ENCODE measurements around the gene NDRG4.

NDRG4 gene

DNA sequence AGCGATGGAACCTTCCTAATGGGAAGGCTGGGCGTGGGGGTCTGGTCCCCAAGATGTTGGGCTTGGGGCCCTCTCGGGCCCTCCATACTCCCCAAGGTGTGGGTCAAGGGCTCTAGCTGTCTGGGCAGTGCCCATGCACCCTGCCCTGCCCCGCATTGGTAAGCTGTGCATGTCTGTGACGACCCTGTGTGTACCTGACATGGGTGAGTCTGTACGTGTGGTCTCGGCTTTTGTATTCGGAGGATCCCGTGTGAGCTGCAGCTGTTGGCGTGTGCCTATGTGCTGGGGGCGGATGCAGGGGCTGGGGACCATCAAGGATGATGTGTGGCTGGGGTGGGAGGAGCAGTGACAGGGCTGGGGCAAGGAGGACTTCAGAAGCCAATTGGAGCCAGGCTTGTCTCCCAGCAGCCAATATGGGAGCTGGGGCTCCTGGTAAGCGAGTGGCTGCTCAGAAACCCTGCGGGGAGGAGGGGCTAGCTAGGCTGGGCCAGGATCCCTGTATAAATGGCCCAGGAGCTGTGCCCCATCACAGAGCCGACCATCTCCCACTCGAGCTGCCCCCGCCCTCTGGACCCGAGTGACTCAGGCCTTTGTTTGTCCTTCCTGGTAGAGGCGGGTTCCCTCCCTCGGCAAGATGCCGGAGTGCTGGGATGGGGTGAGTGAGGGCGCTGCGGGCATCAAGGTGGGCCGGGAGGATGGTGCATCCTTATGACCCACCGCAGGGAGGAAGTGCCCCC is at the start of gene NDRG4:
TSS of gene NDRG4 (plus strand) at position 529 of the 737 bp plus-strand sequence. CDS start at position 635, 106 bp downstream.
- peak within 1 kb of the TSS; percentile 50 for H3K4me3 ChIP-seq (replicated peaks; ENCODE audit: low read depth, low read length)
- peak; percentile 73 for DNase-seq (ENCODE audit: extremely low read depth, low read depth)
- TF ChIP-seq CTCF (IDR thresholded peaks at IDR 0.05; ENCODE audit: low read depth, low read length, missing control alignments) = no peak

GRCh38 chr16:58450590-58450989 is 49.4 kb upstream of the NDRG4 start:
- no peak for DNase-seq (ENCODE audit: extremely low read depth, low read depth)
- no peak overlapping the region for H3K4me3 ChIP-seq (replicated peaks; ENCODE audit: low read depth, low read length)
- no peak for TF ChIP-seq CTCF (IDR thresholded peaks at IDR 0.05; ENCODE audit: low read depth, low read length, missing control alignments)

GRCh38 chr16:58451265-58451689 is 48.7 kb upstream of the NDRG4 start:
- no peak for DNase-seq (ENCODE audit: extremely low read depth, low read depth)
- no peak for TF ChIP-seq CTCF (IDR thresholded peaks at IDR 0.05; ENCODE audit: low read depth, low read length, missing control alignments)
- no peak overlapping the region for H3K4me3 ChIP-seq (replicated peaks; ENCODE audit: low read depth, low read length)

DNA sequence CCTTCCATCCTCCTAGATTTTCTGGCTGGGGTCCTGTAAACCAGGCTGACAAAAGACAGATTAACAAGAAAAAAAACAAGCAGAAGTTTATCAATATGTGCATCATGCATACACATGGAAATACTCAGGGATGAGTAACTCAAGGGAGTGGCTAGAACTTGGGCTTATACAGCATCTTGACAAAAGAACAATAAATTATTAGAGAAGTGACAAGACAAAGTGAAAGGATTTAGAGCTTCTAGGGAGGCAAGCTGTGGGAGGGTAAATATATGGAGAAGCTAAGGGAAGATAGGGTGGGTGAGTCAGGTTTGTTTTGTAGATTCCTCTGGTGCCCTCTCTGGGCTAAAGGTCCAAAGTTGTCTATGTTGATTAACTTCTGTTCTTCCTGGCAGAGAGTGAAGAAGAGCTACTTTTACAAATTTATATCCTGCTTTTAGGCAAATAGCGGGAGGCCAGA is 48.0 kb upstream of the NDRG4 start:
- no peak for TF ChIP-seq CTCF (IDR thresholded peaks at IDR 0.05; ENCODE audit: low read depth, low read length, missing control alignments)
- no peak overlapping the region for H3K4me3 ChIP-seq (replicated peaks; ENCODE audit: low read depth, low read length)
- peak; percentile 42 for DNase-seq (ENCODE audit: extremely low read depth, low read depth)

DNA sequence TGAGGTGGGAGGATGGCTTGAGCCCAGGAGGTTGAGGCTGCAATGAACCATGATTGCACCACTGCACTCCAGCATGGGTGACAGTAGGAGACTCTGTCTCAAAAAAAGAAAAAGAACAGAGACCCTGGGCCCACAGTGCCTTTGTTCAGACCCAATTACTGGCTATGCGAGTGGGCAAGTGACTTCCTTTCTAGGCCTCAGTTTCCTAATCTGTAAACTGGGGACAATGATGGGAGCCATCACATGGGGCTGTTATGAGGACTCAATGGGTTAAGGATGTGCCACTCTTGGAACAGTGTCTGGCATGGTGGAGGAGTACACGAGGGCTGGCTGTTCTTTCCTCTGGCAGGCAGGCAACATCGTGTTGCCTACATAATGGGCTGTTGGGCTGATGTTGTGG is 47.3 kb upstream of the NDRG4 start:
- no peak overlapping the region for H3K4me3 ChIP-seq (replicated peaks; ENCODE audit: low read depth, low read length)
- TF ChIP-seq CTCF (IDR thresholded peaks at IDR 0.05; ENCODE audit: low read depth, low read length, missing control alignments) = no peak
- DNase-seq (ENCODE audit: extremely low read depth, low read depth) = no peak

GRCh38 chr16:58454178-58454577 is 45.8 kb upstream of the NDRG4 start:
- DNase-seq (ENCODE audit: extremely low read depth, low read depth) = no peak
- no peak overlapping the region for H3K4me3 ChIP-seq (replicated peaks; ENCODE audit: low read depth, low read length)
- no peak for TF ChIP-seq CTCF (IDR thresholded peaks at IDR 0.05; ENCODE audit: low read depth, low read length, missing control alignments)

Data from HFF-Myc (cell line).